Activated naive CD4-positive, alpha-beta T cell treated with anti-CD3 and anti-CD28 coated beads, Interleukin-2, amount 10 ng/mL, durations not matched to agents 7 days and 5 days (primary cell): Measurements from ENCODE around the gene GGT7.
"Not testable (repeated sequence)": the region's sequence is repeated elsewhere in the genome, so short reads cannot be mapped to it uniquely, and the experiment has no call there.

Experiments used
- CTCF ChIA-PET: fragments of 350-600 bp; sonication (Branson Sonifier 250); formaldehyde crosslinking; loops from one replicate; lab custom pipeline; 2021; ENCODE audit warnings: antibody characterized with exemption; lab: Charles Lee
- DNase-seq: peaks from one replicate; pipeline ENCODE4 v3.0.0-alpha.2; 2020
- H3K27ac Mint-ChIP-seq: one replicate; pipeline ENCODE4 v1.8.0; 2021; ENCODE audit warnings: mild to moderate bottlenecking, moderate library complexity, mixed read lengths
- H3K27me3 Mint-ChIP-seq: one replicate; pipeline ENCODE4 v1.8.0; 2021; ENCODE audit warnings: mild to moderate bottlenecking, mixed read lengths
- H3K36me3 Mint-ChIP-seq: one replicate; pipeline ENCODE4 v1.8.0; 2021; ENCODE audit warnings: mixed read lengths
- H3K4me1 Mint-ChIP-seq: one replicate; pipeline ENCODE4 v1.8.0; 2021; ENCODE audit warnings: mixed read lengths
- H3K4me3 Mint-ChIP-seq: one replicate; pipeline ENCODE4 v1.8.0; 2021; ENCODE audit warnings: mild to moderate bottlenecking, moderate library complexity, mixed read lengths
- H3K9me3 Mint-ChIP-seq: one replicate; pipeline ENCODE4 v1.8.0; 2021; ENCODE audit warnings: mixed read lengths

GGT7 gene

GRCh38 chr20:34817801-34818200 is 54.9 kb downstream of the GGT7 start:
- H3K27me3 Mint-ChIP-seq, result no peaks in the 10 kb centered on the region
- H3K36me3 Mint-ChIP-seq, result peaks cover 3% of the 10 kb centered on the region
- no peak for DNase-seq
- CTCF ChIA-PET, result interaction anchor here (0.5 to 1.0 kb wide), 2 partner anchors 48 to 540 kb away, joined by 3 read pairs; no protein-coding TSS in a partner anchor
- no peak overlapping the region for H3K27ac Mint-ChIP-seq
- H3K4me1 Mint-ChIP-seq, result peaks cover 11% of the 10 kb centered on the region
- H3K9me3 Mint-ChIP-seq, result no peaks in the 10 kb centered on the region
- H3K4me3 Mint-ChIP-seq, result no peak overlapping the region

- DNase-seq, result no peak
- Mint-ChIP-seq H3K27me3 (no peaks in the 10 kb centered on the region), H3K27ac (no peak overlapping the region), H3K36me3 (peaks cover 3% of the 10 kb centered on the region), H3K9me3 (no peaks in the 10 kb centered on the region), H3K4me3 (no peak overlapping the region), H3K4me1 (peaks cover 5% of the 10 kb centered on the region)
- CTCF ChIA-PET, result interaction anchor here (0.8 to 1.0 kb wide), 2 partner anchors 47 to 186 kb away, joined by 3 read pairs; no protein-coding TSS in a partner anchor
Observed at GRCh38 chr20:34817072-34817471, 55.6 kb downstream of the GGT7 start.

- Mint-ChIP-seq H3K4me3 (no peak overlapping the region), H3K27ac (no peak overlapping the region), H3K27me3 (no peaks in the 10 kb centered on the region), H3K4me1 (no peaks in the 10 kb centered on the region), H3K36me3 (no peaks in the 10 kb centered on the region), H3K9me3 (no peaks in the 10 kb centered on the region)
- DNase-seq, result no peak
- CTCF ChIA-PET, result no interaction called here
Observed at GRCh38 chr20:34815636-34816035, 57.0 kb downstream of the GGT7 start.

- CTCF ChIA-PET, result interaction anchor here (0.5 to 0.9 kb wide), 2 partner anchors 11 to 68 kb away, joined by 3 read pairs; partner anchors contain the start of gene ACSS2
- DNase-seq, result no peak
- Mint-ChIP-seq H3K4me1 (peaks cover 7% of the 10 kb centered on the region), H3K36me3 (no peaks in the 10 kb centered on the region), H3K4me3 (no peak overlapping the region), H3K9me3 (no peaks in the 10 kb centered on the region), H3K27ac (no peak overlapping the region), H3K27me3 (no peaks in the 10 kb centered on the region)
Observed at GRCh38 chr20:34808583-34808982, 64.1 kb downstream of the GGT7 start.

GRCh38 chr20:34807944-34808465 is 64.7 kb downstream of the GGT7 start:
- DNase-seq, H3K27me3 Mint-ChIP-seq, H3K9me3 Mint-ChIP-seq, H3K27ac Mint-ChIP-seq, H3K4me3 Mint-ChIP-seq, H3K4me1 Mint-ChIP-seq, H3K36me3 Mint-ChIP-seq: not testable (repeated sequence)
- CTCF ChIA-PET, result interaction anchor here (0.9 kb wide), 1 partner anchor 69 kb away, joined by 3 read pairs; the partner anchor contains the start of gene ACSS2

- Mint-ChIP-seq H3K36me3 (peaks cover 7% of the 10 kb centered on the region), H3K4me3 (no peak overlapping the region)
- CTCF ChIA-PET, result no interaction called here
Observed at GRCh38 chr20:34806255-34806654, 66.4 kb downstream of the GGT7 start.

GRCh38 chr20:34798871-34799270 is 73.8 kb downstream of the GGT7 start:
- Mint-ChIP-seq H3K9me3 (no peaks in the 10 kb centered on the region), H3K4me3 (no peak overlapping the region), H3K36me3 (peaks cover 11% of the 10 kb centered on the region), H3K27ac (no peak overlapping the region), H3K27me3 (no peaks in the 10 kb centered on the region), H3K4me1 (peaks cover 10% of the 10 kb centered on the region)
- CTCF ChIA-PET, result no interaction called here
- DNase-seq, result no peak

More at GRCh38 chr20:34806255-34806654, 66.4 kb downstream of the GGT7 start:
- no peak overlapping the region for H3K27ac Mint-ChIP-seq
- no peaks in the 10 kb centered on the region for H3K27me3 Mint-ChIP-seq
- peaks cover 7% of the 10 kb centered on the region for H3K4me1 Mint-ChIP-seq
- DNase-seq, result no peak
- no peaks in the 10 kb centered on the region for H3K9me3 Mint-ChIP-seq

- CTCF ChIA-PET, result no interaction called here
- no peak overlapping the region for H3K27ac Mint-ChIP-seq
- DNase-seq, result no peak
Observed at GRCh38 chr20:34798328-34798727, 74.3 kb downstream of the GGT7 start.

GRCh38 chr20:34797012-34797995 is 75.4 kb downstream of the GGT7 start:
- DNase-seq, result no peak
- Mint-ChIP-seq H3K27ac (no peak overlapping the region), H3K36me3 (peaks cover 11% of the 10 kb centered on the region), H3K4me3 (no peak overlapping the region), H3K9me3 (no peaks in the 10 kb centered on the region), H3K4me1 (peaks cover 10% of the 10 kb centered on the region), H3K27me3 (no peaks in the 10 kb centered on the region)
- CTCF ChIA-PET, result interaction anchor here (0.7 to 1.8 kb wide), 3 partner anchors 25 to 282 kb away, joined by 3 to 5 read pairs (median 3); no protein-coding TSS in a partner anchor

More at GRCh38 chr20:34798328-34798727, 74.3 kb downstream of the GGT7 start:
- no peak overlapping the region for H3K4me3 Mint-ChIP-seq
- no peaks in the 10 kb centered on the region for H3K27me3 Mint-ChIP-seq
- peaks cover 10% of the 10 kb centered on the region for H3K4me1 Mint-ChIP-seq
- peaks cover 11% of the 10 kb centered on the region for H3K36me3 Mint-ChIP-seq
- H3K9me3 Mint-ChIP-seq, result no peaks in the 10 kb centered on the region
